GM23248 (cell line): Measurements from ENCODE around the gene TMEM202.

ENCODE experiments used
- EZH2 ChIP-seq: fragments of 200-600 bp; sonication (generic); IDR thresholded peaks from 2 replicates; pipeline ENCODE4 v1.6.1; 2018; ENCODE audit warnings: antibody characterized with exemption, mild to moderate bottlenecking; ENCODE audit not compliant: insufficient read depth, poor library complexity, severe bottlenecking
- EZH2phosphoT487 ChIP-seq: fragments of 200-600 bp; sonication (generic); IDR thresholded peaks from 2 replicates; pipeline ENCODE4 v1.6.1; 2018; ENCODE audit warnings: antibody characterized with exemption, moderate library complexity, mild to moderate bottlenecking, low read depth; ENCODE audit not compliant: insufficient read depth

- no peak for TF ChIP-seq EZH2phosphoT487
- TF ChIP-seq EZH2, result no peak
Observed at GRCh38 chr15:72380743-72381142, 17.4 kb upstream of the TMEM202 start.
